Choroid plexus epithelial cell (primary cell): Measurements from ENCODE around the gene LRRC41.
"Not testable (repeated sequence)": the region's sequence is repeated elsewhere in the genome, so short reads cannot be mapped to it uniquely, and the experiment has no call there.

Experiments
- DNase-seq: peaks from one replicate; pipeline ENCODE4 v3.0.0-alpha.2; 2010; ENCODE audit warnings: low read depth
- H3K4me3 ChIP-seq: 2 replicates; pipeline ENCODE4 v1.5.1; 2011; ENCODE audit warnings: low read depth, mild to moderate bottlenecking, control low read depth, low read length, moderate library complexity
- CTCF ChIP-seq: conservative IDR thresholded peaks from 2 replicates; pipeline ENCODE4 v1.5.1; 2011; ENCODE audit warnings: low read depth, mild to moderate bottlenecking, control low read depth, inconsistent platforms, low read length, moderate library complexity

LRRC41 gene

GRCh38 chr1:46333300-46334029, 30.0 kb upstream of the LRRC41 start:
- H3K4me3 ChIP-seq = no peak overlapping the region
- peak; percentile 64 for DNase-seq
- peak; percentile 56 for TF ChIP-seq CTCF

GRCh38 chr1:46331786-46332540, 28.5 kb upstream of the LRRC41 start:
- H3K4me3 ChIP-seq, DNase-seq: not testable (repeated sequence)

- H3K4me3 ChIP-seq, DNase-seq: not testable (repeated sequence)
Observed at GRCh38 chr1:46330381-46330780, 27.0 kb upstream of the LRRC41 start.

- DNase-seq, H3K4me3 ChIP-seq: not testable (repeated sequence)
Observed at GRCh38 chr1:46329807-46330206, 26.4 kb upstream of the LRRC41 start.

GRCh38 chr1:46328182-46328581, 24.8 kb upstream of the LRRC41 start:
- not testable (repeated sequence) for DNase-seq, H3K4me3 ChIP-seq

- H3K4me3 ChIP-seq, DNase-seq: not testable (repeated sequence)
Observed at GRCh38 chr1:46325285-46326076, 22.1 kb upstream of the LRRC41 start.

GRCh38 chr1:46322191-46322590, 18.8 kb upstream of the LRRC41 start:
- not testable (repeated sequence) for H3K4me3 ChIP-seq, DNase-seq

- H3K4me3 ChIP-seq, DNase-seq: not testable (repeated sequence)
Observed at GRCh38 chr1:46319960-46320914, 16.8 kb upstream of the LRRC41 start.

- DNase-seq, H3K4me3 ChIP-seq: not testable (repeated sequence)
Observed at GRCh38 chr1:46319301-46319700, 15.9 kb upstream of the LRRC41 start.

- TF ChIP-seq CTCF = no peak
- H3K4me3 ChIP-seq = no peak overlapping the region
- DNase-seq = no peak
Observed at GRCh38 chr1:46317323-46317722, 13.9 kb upstream of the LRRC41 start.
